GM21576 (cell line): ENCODE data around the gene INTS11.

ENCODE experiments used
- ATAC-seq: cut with Tn5 transposase; IDR thresholded peaks from one replicate; pipeline ENCODE4 v1.9.1; 2021; ENCODE audit warnings: mild to moderate bottlenecking, moderate library complexity; ENCODE audit not compliant: unreplicated experiment

INTS11 gene

DNA sequence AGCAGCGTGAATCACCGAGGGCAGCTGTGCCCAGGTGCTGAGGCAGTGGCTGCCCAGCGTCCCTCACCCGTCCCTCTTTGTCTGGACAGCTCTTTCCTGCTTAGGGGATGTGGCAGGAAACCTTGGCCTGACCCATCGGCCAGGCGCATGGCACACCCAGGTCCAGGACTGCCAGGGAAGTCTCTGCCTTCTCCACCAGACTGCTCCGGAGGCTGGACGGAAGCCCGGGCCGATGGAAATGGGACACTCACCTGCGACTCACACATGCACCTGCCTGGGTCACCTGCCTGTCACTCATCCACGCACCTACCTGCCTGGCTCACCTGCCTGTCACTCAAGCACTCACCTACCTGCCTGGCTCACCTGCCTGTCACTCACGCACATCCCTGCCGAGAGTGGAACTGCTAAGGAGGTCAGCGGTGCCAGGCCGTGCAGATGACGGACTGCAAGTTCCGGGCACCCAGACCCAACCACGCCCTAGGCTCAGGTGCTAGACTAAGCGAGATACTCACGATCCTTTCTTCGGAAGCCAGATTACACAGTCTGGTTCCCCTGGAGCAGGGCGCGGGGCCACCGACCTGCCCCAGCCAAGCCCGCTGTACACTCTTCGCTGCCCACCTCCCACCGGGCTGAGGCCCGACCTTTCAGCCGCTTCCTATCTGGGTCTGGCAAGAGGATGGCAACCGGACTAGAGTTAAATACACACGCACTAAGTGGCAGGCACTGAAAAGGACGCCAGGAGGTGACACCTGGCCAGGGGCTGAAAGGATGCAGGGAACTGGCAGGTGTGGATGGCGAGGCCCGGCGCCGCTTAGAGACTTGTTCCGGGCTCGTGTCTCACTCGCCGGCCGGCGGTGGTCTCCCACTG, 51.9 kb downstream of the INTS11 start:
- no peak for ATAC-seq

DNA sequence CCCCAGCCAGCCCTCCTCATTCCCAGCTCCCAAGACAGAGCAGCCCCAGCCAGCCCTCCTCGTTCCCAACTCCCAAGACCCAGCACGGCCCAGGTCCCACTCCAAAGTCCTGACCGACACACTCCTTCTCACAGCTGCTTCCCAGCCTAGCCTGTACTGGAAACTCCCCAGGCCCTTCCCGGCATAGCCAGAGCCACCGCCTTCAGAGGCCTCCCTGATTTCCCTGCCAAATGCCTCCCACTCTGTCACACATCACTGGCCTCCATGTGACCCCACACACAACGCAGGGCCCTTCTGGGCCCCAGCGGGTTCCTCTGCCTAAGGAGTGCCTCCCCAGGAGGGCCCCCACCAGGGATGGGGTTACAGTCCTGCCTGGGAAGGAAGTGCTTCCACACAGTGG, 53.6 kb downstream of the INTS11 start:
- ATAC-seq, result no peak

DNA sequence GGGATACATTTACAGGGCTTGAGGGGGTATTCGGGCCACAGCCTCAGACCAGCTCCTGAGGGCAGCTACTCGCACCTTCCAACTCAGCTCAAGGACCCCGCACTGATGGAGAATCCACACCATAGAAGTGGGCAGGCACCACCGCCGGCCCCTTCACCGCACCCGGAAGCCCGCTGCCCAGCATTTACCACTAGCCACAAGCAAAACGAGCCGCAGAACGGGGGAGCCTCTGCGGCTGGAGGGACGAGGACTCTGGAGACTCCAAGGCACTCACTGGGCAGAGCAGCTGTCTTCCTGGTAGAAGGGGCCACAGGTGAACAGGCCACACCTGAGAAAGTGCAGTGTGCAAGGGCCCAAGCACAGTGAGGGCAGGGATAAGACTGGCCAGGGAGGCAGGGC, 56.2 kb downstream of the INTS11 start:
- ATAC-seq, result no peak

DNA sequence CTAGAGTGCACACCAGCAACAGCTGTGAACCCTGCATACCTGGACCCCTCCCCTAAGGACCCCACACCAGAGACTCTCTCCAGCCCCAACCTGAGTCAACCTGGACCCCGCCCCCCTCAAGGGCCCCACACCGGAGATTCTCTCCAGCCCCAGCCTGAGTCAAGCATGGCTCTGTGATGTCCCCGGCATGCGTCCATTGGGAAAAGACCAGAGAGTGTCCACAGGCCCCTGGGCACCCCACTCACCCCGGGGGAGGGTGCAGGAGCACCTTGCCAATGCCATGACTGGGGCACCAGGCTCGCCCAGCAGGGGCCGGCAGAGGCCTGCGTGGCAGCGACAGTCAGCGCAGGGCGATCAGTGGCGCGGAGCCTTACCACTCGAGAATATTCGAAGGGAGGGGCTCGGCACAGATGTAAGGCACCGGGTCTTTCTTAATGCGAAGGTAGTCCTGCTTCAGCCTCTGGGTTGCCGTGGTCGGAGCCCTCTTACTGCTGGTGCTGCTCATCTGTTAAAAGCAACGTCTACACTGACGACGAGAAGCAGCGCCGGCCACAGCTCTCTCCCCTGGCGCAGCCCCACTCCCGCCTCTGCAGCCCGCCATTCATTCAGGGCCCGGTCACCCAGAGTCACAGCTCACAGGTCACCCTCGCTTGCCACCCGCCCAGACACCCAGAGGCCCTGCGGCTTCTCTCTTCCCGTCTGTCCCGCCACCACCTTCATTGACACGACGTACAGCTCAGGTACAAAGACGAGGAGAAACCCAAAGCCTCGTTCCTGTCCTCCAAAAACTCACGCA, 56.8 kb downstream of the INTS11 start:
- ATAC-seq, result no peak

DNA sequence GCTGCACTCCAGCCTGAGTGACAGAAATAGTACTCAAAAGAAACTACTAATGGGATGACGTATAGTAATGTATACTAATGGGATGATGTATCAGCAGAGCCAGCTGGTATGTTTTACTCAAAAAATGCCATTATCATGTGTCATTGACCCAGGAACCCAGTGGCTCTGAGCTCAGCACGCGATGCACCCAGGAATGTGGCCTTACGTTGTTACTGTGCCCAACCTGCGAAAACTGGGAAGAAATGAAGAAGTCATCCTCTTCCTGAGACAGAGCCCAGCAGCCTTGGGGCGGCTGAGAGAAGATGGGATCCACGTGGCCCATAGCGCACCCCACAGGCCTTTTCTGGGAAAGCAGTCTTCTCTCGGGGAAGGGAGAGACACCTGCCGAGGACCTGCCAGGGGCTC, 59.6 kb downstream of the INTS11 start:
- no peak for ATAC-seq

DNA sequence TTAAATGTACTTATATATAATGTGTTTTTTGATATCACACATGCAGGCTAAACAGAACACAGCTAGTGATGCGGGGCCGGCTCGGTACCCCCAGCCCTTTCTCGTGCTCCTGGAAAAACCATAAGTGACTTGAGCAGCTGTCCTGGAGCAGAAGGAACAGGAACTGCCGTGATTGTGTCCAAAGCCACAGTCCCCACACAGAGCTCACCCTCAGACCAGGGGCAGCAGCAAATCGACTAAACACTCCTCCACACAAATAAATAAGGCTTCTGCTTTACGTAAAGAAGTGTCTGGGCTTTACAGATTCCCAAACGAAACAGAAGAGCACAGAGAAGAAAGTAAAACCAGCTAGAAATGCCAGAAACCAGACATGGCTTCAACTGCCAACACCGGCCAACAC, 60.4 kb downstream of the INTS11 start:
- ATAC-seq, result no peak

DNA sequence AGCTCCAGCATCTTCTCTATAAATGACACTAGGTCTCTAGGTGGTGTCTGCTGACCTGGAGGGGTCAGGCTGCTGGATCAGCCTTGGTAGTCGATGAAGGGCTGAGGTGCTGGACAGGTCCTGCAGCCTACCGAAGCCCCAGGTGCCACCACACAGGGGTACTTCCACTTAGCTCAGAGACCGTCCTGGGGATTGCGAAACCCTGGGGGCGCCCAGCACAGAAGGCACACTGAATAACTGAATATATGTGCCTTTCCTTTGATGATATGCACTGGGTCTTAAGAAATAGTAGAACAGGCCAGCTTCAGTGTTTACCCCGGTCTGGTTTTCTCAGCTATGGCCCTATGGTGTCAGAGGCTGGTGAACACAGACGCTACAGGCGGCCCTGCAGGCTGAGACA, 61.7 kb downstream of the INTS11 start:
- ATAC-seq, result no peak

DNA sequence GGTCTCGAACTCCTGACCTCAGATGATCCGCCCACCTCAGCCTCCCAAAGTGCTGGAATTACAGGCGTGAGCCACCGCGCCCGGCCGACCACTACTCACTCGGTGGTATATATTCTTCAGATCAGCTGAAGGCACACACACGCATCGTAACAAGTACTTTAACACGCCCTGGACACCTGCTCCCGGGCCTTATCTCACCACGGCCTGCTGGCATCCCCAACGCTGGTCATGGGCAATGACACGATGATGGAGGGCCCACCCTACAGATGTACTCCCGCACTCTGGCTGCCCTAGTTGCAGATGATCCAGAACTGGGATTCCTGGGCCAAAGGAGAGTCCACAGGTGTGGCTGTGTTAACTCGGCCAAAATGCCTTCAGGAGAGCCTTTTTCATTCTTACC, 62.4 kb downstream of the INTS11 start:
- ATAC-seq, result no peak
